DMS153 treated with DMSO at 0.1 percent for 48 hours (cell line): ENCODE measurements around the gene MCOLN3.
"Not testable (repeated sequence)": the region's sequence is repeated elsewhere in the genome, so short reads cannot be mapped to it uniquely, and the experiment has no call there.

Source experiments
- DNase-seq: peaks from one replicate; lab custom pipeline; 2025; ENCODE audit not compliant: unreplicated experiment; lab: John Stamatoyannopoulos, UW

Gene MCOLN3

GRCh38 chr1:84995484-84996334 lies 52.6 kb downstream of the MCOLN3 start:
- DNase-seq, result no peak

GRCh38 chr1:84991097-84991920 lies 57.0 kb downstream of the MCOLN3 start:
- DNase-seq, result no peak

GRCh38 chr1:84988588-84988987 lies 59.7 kb downstream of the MCOLN3 start:
- DNase-seq, result no peak

DNA sequence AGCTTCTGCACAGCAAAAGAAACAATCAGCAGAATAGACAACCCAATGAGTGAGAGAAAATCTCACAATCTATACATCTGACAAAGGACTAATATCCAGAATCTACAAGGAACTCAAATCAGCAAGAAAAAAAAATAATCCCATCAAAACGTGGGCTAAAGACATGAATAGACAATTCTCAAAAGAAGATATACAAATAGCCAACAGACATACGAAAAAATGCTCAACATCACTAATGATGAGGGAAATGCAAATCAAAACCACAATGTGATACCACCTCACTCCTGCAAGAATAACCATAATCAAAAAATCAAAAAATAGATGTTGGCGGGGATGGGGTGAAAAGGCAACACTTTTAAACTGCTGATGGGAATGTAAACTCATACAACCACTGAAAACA lies 61.7 kb downstream of the MCOLN3 start:
- not testable (repeated sequence) for DNase-seq

DNA sequence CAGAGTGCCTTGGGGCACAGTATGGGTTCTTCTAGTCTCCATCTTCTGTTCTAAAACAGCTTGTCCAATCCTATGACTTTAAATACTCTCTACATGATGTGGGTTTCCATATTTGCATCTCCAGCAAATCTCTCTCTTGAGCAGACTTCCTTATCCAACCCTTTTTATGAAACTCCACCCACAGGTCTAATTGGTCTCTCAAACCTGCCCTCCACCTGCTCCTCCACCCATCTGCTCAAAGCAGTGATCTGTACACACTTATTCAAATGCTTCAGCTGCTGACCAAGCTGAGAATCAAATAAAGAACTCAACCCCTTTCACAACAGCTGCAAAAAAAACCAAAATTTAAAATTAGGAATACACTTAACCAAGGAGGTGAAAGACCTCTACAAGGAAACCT lies 62.9 kb downstream of the MCOLN3 start:
- DNase-seq, result no peak

GRCh38 chr1:84982395-84982794 lies 65.9 kb downstream of the MCOLN3 start:
- DNase-seq, result no peak

- no peak for DNase-seq
Measured at GRCh38 chr1:84975035-84975434, 73.3 kb downstream of the MCOLN3 start.

- no peak for DNase-seq
Measured at GRCh38 chr1:84973498-84974334, 74.6 kb downstream of the MCOLN3 start.

DNA sequence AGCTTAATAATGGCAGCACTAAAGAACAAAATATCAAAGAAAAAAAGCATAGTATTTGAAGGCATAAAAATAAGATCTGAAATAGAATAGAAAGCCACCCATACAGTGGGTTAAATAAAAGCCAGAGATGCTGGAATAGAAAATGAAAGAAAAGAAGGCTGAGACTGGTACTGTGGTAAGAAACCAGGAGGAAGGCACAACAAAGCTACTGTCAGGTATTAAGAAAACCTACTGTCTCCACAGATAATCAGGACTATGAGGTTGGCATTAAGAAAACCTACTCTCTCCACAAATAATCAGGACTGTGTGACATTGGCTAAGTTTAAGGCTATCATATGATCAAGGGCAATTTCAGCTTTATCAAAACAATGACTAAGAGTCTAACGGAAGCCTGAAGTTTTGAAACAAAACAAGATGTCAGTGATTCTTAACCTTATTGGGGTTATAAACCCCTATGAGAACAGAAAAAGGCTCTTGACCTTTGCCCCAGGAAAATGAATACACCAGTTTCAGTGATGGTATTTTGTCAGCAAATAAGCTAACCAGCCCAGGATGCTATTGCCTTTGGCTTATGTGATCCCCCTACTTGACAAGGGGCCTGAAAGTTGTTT lies 75.8 kb downstream of the MCOLN3 start:
- no peak for DNase-seq

DNA sequence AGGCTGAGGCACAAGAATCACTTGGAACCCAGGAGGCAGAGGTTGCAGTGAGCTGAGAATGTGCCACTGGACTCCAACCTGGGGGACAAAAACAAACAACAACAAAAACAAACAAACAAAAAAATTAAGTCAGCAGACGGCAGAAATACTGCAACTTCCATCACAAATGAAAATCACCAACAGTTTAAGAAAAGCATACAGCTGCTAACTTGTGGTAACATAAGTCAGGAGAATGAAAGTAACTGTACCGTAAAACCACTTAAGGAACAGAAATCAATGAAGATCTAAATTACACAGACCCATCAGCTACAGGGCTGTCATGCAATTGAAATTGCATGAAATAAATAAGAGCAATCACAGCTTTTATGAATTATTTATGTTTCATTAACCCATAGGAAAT lies 76.3 kb downstream of the MCOLN3 start:
- DNase-seq, result no peak

GRCh38 chr1:84969489-84970250 lies 78.6 kb downstream of the MCOLN3 start:
- no peak for DNase-seq

GRCh38 chr1:84968865-84969264 lies 79.4 kb downstream of the MCOLN3 start:
- no peak for DNase-seq

DNA sequence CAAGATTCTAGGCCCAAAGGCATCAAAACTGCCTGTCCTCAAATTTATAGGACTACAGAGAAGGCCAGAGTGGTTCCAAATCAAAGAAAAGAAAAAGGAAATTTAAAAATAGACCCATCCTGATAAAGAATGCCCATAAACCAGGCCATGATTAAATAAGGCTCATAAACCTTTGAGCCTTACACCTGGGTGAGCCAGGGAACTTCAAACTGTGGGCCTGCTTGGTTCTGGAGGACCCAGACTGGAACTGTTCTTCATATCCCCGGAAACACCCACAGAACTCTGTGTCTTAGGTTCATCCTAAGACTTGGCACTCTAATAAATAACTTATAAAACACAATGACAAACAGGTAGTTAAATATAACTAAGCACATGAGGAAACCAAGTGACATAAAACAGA lies 80.2 kb downstream of the MCOLN3 start:
- DNase-seq, result no peak
